ENCODE results near the gene TOP2B.

TOP2B gene

GRCh38 chr3:25620493-25620892 is 44.2 kb downstream of the TOP2B start:
- H3K4me3 ChIP-seq (ENCODE audit: low read length): no peak overlapping the region
- no peak for TF ChIP-seq CTCF (IDR thresholded peaks at IDR 0.05; ENCODE audit: insufficient read depth, low read depth, low read length, missing control alignments)
- DNase-seq (ENCODE audit: low read depth): no peak

GRCh38 chr3:25619382-25619781 is 45.3 kb downstream of the TOP2B start:
- no peak for TF ChIP-seq CTCF (IDR thresholded peaks at IDR 0.05; ENCODE audit: insufficient read depth, low read depth, low read length, missing control alignments)
- DNase-seq (ENCODE audit: low read depth): no peak
- H3K4me3 ChIP-seq (ENCODE audit: low read length): no peak overlapping the region

DNA sequence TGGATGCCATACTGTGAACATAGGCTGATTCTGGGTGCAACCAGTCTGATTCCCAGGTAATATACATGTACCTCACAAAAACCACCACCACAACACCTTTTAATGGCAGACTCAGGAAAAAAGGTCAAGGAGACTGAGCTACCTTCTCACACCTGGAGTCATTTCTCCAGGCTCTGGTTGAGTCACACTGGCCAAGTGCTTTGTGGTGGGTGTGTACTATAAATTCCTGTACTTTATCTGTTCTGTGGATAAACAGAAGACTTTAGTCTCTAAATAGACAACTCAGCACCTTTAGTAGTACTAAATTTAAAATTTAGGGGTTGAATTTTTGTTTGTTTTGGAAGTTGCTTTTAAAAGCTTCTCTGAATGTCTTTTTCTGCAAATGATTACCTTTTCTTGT is 46.7 kb downstream of the TOP2B start:
- H3K4me3 ChIP-seq (ENCODE audit: low read length): no peak overlapping the region
- peak; percentile 46 for DNase-seq (ENCODE audit: low read depth)
- no peak for TF ChIP-seq CTCF (IDR thresholded peaks at IDR 0.05; ENCODE audit: insufficient read depth, low read depth, low read length, missing control alignments)

DNA sequence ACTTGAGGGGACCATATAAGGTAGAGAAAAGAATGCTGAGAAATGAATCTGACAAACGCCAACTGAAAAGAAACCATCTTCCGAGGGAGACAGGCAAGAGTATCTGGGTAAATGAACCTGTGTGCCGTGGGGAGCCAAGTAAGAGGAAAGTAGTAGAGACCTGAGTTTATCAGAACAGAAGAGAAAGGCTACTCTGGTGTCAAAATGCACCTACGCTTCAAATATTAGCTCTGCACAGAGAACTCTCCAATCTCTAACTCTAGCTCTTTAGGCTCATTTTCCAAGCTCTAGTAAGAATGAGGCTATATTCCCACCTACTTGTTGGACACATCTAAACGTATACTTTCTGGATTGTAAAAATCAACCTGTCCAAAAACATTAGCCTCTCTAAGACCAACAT is 53.5 kb downstream of the TOP2B start:
- DNase-seq (ENCODE audit: low read depth): no peak
- no peak for TF ChIP-seq CTCF (IDR thresholded peaks at IDR 0.05; ENCODE audit: insufficient read depth, low read depth, low read length, missing control alignments)
- H3K4me3 ChIP-seq (ENCODE audit: low read length): no peak overlapping the region

DNA sequence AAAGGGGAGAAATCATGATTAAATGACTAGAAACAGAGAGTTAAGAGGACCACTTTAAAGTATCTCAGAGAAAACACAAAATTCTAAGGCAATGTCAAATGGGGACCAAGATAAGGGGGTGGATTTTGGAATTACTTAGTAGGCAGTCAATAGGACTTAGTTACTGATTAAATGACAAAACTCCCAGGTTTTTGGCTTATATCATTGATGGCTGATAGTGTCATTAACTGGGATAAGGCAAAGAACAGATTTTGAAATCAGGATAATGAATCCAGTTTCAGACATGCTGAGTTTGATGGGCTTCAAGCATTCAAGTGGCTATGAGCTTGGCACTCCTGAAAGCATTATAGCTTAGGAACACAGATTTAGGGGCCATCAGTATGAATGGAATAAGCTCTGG is 53.9 kb downstream of the TOP2B start:
- TF ChIP-seq CTCF (IDR thresholded peaks at IDR 0.05; ENCODE audit: insufficient read depth, low read depth, low read length, missing control alignments): no peak
- DNase-seq (ENCODE audit: low read depth): no peak
- no peak overlapping the region for H3K4me3 ChIP-seq (ENCODE audit: low read length)

- TF ChIP-seq CTCF (IDR thresholded peaks at IDR 0.05; ENCODE audit: insufficient read depth, low read depth, low read length, missing control alignments): no peak
- no peak for DNase-seq (ENCODE audit: low read depth)
These were observed 54.5 kb downstream of the TOP2B start for GRCh38 chr3:25610167-25610566.

DNA sequence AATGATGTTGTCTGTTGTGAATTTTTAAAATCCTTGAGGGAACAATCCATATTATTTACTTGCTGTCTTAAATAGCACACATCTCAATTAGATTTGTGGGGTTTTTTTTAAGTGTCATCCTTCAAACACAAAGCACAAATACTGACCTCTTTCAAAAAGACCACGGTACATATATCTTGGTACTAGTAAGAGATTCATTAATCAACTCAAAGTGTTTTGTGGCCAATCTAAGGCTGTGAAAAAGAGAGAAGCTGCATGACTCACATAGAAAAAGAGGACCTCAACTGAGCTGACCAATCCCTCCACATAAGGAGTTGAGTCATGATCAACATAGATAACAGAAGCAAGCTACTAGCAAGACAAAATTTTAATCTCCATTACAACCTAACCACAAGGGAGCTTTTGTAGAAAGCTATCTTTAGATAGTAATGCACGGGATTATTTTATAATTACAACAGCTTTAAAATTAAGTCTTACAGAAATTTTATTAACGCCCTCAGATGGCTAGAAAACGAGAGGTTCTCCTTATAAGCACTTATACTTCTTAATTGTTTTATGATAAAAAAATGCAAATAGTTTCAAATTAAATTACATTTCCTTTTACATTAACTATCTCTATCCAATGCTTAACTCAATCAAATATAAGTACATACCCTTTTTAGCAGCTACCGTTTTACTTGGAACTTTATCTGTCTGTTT is 60.5 kb downstream of the TOP2B start:
- DNase-seq (ENCODE audit: low read depth): peak; percentile 54
- TF ChIP-seq CTCF (IDR thresholded peaks at IDR 0.05; ENCODE audit: insufficient read depth, low read depth, low read length, missing control alignments): no peak
- no peak overlapping the region for H3K4me3 ChIP-seq (ENCODE audit: low read length)

More at GRCh38 chr3:25610167-25610566, 54.5 kb downstream of the TOP2B start:
- no peak overlapping the region for H3K4me3 ChIP-seq (ENCODE audit: low read length)

Measured in epithelial cell of esophagus (primary cell).